ENCODE data around the gene FOXN4.

The FOXN4 gene

GRCh38 chr12:109277255-109277898, 31.7 kb downstream of the FOXN4 start:
- DNase-seq (ENCODE audit: low read depth) = no peak
- TF ChIP-seq CTCF (IDR thresholded peaks at IDR 0.05; ENCODE audit: insufficient read depth, low read depth, low read length, missing control alignments) = no peak
- no peak overlapping the region for H3K4me3 ChIP-seq (ENCODE audit: low read length)

DNA sequence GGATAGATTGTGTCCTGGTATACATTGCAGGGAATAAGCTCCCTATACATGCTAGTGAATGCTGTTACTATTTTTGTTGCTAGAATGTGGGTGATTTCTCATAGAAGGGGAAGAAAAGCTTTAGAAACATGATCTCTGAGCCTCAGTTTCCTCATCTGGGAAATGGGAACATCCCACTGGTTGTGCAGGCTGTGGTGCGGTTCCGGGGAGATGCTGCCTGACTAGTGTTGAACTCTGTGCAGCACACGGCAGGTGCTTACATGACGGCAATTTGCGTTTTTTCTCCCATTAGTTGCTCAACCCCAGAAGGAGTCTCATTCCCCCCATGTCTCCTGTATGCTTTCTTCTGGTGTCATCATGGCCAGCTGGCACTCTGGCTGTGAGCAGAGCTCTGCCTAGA, 32.9 kb downstream of the FOXN4 start:
- H3K4me3 ChIP-seq (ENCODE audit: low read length) = no peak overlapping the region
- TF ChIP-seq CTCF (IDR thresholded peaks at IDR 0.05; ENCODE audit: insufficient read depth, low read depth, low read length, missing control alignments) = no peak
- no peak for DNase-seq (ENCODE audit: low read depth)

DNA sequence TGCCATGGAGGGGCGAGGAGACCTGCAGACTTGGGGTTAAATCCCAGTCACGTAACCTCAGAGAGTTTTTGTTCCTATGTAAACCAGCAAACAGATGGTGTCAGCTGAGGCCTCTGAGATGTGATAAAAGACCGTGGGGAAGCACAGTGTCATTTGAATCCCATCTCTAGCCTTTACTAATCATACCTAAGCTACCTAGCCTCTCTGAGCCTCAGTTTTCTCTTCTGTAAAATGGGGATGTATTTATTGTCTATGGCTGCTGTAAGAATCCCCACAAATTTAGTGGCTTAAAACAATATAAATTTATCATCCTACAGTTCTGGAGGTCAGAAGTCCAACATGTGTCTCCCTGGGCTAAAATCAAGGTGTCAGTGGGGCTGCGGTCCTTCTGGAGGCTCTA, 33.9 kb downstream of the FOXN4 start:
- DNase-seq (ENCODE audit: low read depth) = no peak
- TF ChIP-seq CTCF (IDR thresholded peaks at IDR 0.05; ENCODE audit: insufficient read depth, low read depth, low read length, missing control alignments) = no peak
- H3K4me3 ChIP-seq (ENCODE audit: low read length) = no peak overlapping the region

- TF ChIP-seq CTCF (IDR thresholded peaks at IDR 0.05; ENCODE audit: insufficient read depth, low read depth, low read length, missing control alignments) = no peak
- no peak overlapping the region for H3K4me3 ChIP-seq (ENCODE audit: low read length)
- no peak for DNase-seq (ENCODE audit: low read depth)
Measured at GRCh38 chr12:109274381-109274780, 34.7 kb downstream of the FOXN4 start.

DNA sequence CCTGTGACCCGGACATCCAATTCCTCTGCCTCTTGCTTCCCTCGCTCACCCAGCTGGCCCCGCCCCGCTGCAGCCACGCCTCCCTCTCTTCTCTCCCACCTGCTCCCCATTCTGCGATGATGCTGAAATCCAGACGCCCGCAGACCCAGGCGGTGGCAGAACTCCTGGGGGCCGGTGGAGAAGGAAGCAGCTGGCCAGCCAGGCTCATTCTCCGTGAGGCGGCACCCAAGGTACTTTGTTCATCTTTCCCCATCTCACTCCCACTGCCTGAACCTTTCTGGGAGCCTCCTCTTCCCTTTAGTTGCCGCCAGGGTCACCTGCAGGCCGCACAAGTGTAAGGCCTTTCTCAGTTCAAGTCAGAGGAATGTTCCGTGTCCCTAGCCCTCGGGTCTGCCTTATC, 35.7 kb downstream of the FOXN4 start:
- DNase-seq (ENCODE audit: low read depth) = no peak
- H3K4me3 ChIP-seq (ENCODE audit: low read length) = no peak overlapping the region
- no peak for TF ChIP-seq CTCF (IDR thresholded peaks at IDR 0.05; ENCODE audit: insufficient read depth, low read depth, low read length, missing control alignments)

GRCh38 chr12:109271418-109271817, 37.7 kb downstream of the FOXN4 start:
- no peak for TF ChIP-seq CTCF (IDR thresholded peaks at IDR 0.05; ENCODE audit: insufficient read depth, low read depth, low read length, missing control alignments)
- DNase-seq (ENCODE audit: low read depth) = no peak
- H3K4me3 ChIP-seq (ENCODE audit: low read length) = no peak overlapping the region

DNA sequence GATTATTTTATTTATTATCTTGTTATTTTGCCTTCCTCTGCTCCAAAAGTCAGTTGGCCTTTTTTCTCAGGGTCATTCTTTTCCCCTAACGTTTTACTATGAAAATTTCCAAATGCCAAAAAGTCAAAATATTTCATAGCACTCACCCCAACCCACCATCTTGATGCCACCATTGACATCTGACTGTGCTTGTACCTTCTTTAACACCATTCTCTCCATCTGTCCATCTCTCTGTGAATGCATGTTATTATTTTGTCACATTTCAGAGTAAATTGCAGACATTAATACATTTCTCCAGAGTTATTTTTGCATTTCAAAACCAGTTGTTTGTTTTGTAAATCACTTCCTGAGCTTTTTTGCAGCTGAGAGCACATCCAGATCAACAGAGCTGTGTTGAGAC, 38.6 kb downstream of the FOXN4 start:
- TF ChIP-seq CTCF (IDR thresholded peaks at IDR 0.05; ENCODE audit: insufficient read depth, low read depth, low read length, missing control alignments) = no peak
- no peak overlapping the region for H3K4me3 ChIP-seq (ENCODE audit: low read length)
- DNase-seq (ENCODE audit: low read depth) = no peak

Data from epithelial cell of esophagus (primary cell).